Keratinocyte (primary cell): ENCODE data around the gene MTF1. TPM values are rescaled to one million over a fixed set of nuclear protein-coding genes. Genes with fewer than 3 reads are reported as not detected.

Source experiments
- DNase-seq: peaks from one replicate; pipeline ENCODE4 v3.0.0-alpha.2; 2011; ENCODE audit warnings: low read depth, missing footprints, low spot score
- FAIRE-seq: peaks from 2 replicates; lab custom pipeline; 2011; peaks lifted over from hg19 to GRCh38; lab: Jason Lieb, UNC
- H2AFZ ChIP-seq: 2 replicates; pipeline ENCODE4 v1.6.0; 2012; ENCODE audit warnings: low read length, control low read depth, inconsistent platforms; ENCODE audit not compliant: control insufficient read depth
- H3K27ac ChIP-seq: 2 replicates; pipeline ENCODE4 v1.5.1; 2011; ENCODE audit warnings: low read length; ENCODE audit not compliant: control insufficient read depth, insufficient read depth
- H3K27me3 ChIP-seq: 3 replicates; pipeline ENCODE4 v1.6.0; 2011; ENCODE audit warnings: low read length; ENCODE audit not compliant: control insufficient read depth, insufficient read depth; ENCODE audit errors: extremely low read depth
- H3K36me3 ChIP-seq, 2 experiments: 2 replicates in 1 of 2; 3 replicates in 1 of 2; pipeline ENCODE4 v1.5.1; 2011; ENCODE audit warnings: low read length in 2 of 2, mild to moderate bottlenecking in 1 of 2; ENCODE audit not compliant: control insufficient read depth in 2 of 2, insufficient read depth in 2 of 2; ENCODE audit errors: extremely low read depth in 1 of 2
- H3K4me1 ChIP-seq: 3 replicates; pipeline ENCODE4 v1.5.1; 2011; ENCODE audit warnings: low read length; ENCODE audit not compliant: control insufficient read depth, insufficient read depth; ENCODE audit errors: extremely low read depth
- H3K4me2 ChIP-seq: 3 replicates; pipeline ENCODE4 v1.6.0; 2011; ENCODE audit warnings: low read depth, low read length; ENCODE audit not compliant: control insufficient read depth, insufficient read depth; ENCODE audit errors: extremely low read depth
- H3K4me3 ChIP-seq, 3 experiments: fragments of 200-600 bp in 1 of 3; sonication (generic) in 1 of 3; 2 replicates in 2 of 3; 3 replicates in 1 of 3; pipeline ENCODE4 v1.5.1; 2011 to 2016; ENCODE audit warnings: low read length in 3 of 3, mild to moderate bottlenecking in 3 of 3, control low read depth in 2 of 3, inconsistent platforms in 1 of 3, low read depth in 1 of 3, mixed read lengths in 1 of 3, mixed run types in 1 of 3, moderate library complexity in 1 of 3; ENCODE audit not compliant: control insufficient read depth in 2 of 3, insufficient read depth in 2 of 3; ENCODE audit errors: extremely low read depth in 1 of 3
- H3K79me2 ChIP-seq: 2 replicates; pipeline ENCODE4 v1.6.0; 2012; ENCODE audit warnings: low read length; ENCODE audit not compliant: control insufficient read depth, insufficient read depth
- H3K9ac ChIP-seq: 3 replicates; pipeline ENCODE4 v1.6.0; 2011; ENCODE audit warnings: low read length; ENCODE audit not compliant: control insufficient read depth, insufficient read depth; ENCODE audit errors: extremely low read depth
- H3K9me1 ChIP-seq: 3 replicates; pipeline ENCODE4 v1.6.0; 2011; ENCODE audit warnings: low read length; ENCODE audit not compliant: control insufficient read depth, insufficient read depth; ENCODE audit errors: extremely low read depth
- H3K9me3 ChIP-seq: 2 replicates; pipeline ENCODE4 v1.5.1; 2012; ENCODE audit warnings: low read depth, low read length; ENCODE audit not compliant: control insufficient read depth
- H4K20me1 ChIP-seq: 3 replicates; pipeline ENCODE4 v1.6.0; 2011; ENCODE audit warnings: low read length; ENCODE audit not compliant: control insufficient read depth, insufficient read depth; ENCODE audit errors: extremely low read depth
- EZH2 ChIP-seq: IDR thresholded peaks from one replicate; pipeline ENCODE4 v1.6.1; 2012; ENCODE audit warnings: inconsistent platforms, mild to moderate bottlenecking, low read length, moderate library complexity
- dilution Hi-C: fragments of 300-500 bp; cut with MboI; formaldehyde crosslinking; loops from one replicate; pipeline ENCODE4 v1.7.0; 2020; ENCODE audit warnings: low sequenced_read_pairs; ENCODE audit not compliant: extremely low pct_ligation_motif_present
- polyA plus RNA-seq, 5 experiments: library from polyadenylated mRNA; depleted of rRNA in 3 of 5; stranded (reverse) in 3 of 5; stranded (forward) in 1 of 5; unstranded in 1 of 5; fragments of >200 nt; gene quantifications; 1 replicate in 1 of 5; 2 replicates in 3 of 5; 3 replicates in 1 of 5; pipeline versions ENCODE4 v1.2.1 to v1.2.3, GENCODE V29; 2011 to 2012; ENCODE audit warnings: missing spikeins in 2 of 5, low read depth in 1 of 5, low replicate concordance in 1 of 5
- TF ChIP-seq, protein P1 (sequence below), 3 experiments: IDR thresholded peaks in 1 of 3; conservative IDR thresholded peaks in 1 of 3; optimal IDR thresholded peaks in 1 of 3; 2 replicates in 2 of 3; 3 replicates in 1 of 3; pipeline versions ENCODE3 to v1.5.1; 2011; ENCODE audit warnings: low read length in 3 of 3, mild to moderate bottlenecking in 3 of 3, moderate library complexity in 2 of 3, control low read depth in 1 of 3, inconsistent platforms in 1 of 3; ENCODE audit not compliant: insufficient read depth in 2 of 3; ENCODE audit errors: extremely low read depth in 1 of 3

The MTF1 gene
- polyA plus RNA-seq, 1 donor (not counting 4 experiments of a cell fraction or from before 2014, with no cell fraction given) = 13.1 TPM

DNA sequence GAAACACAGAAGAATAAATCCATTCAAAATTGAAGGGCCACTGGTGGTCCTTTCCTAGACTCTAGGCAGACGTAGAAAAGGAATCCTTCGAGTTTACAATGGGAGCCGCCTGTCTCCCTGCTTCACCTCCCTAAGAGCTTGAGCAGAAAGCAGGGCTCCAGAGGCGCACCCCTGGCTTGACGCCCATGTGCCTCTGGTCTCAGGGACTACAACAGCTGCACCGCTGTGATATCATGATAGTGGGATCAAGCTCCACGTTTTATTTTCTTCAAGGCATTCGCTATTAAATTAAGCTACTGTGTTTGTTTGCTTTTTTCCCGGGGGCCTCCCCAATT, 52.2 kb downstream of the MTF1 start:
- Histone ChIP-seq H3K36me3 (peaks cover 40 to 43% of the 10 kb centered on the region in 2 experiments), H3K4me1 (peaks cover 15% of the 10 kb centered on the region), H3K27me3 (no peaks in the 10 kb centered on the region), H3K4me2 (peak overlapping the region; percentile 86), H2AFZ (no peak overlapping the region), H3K27ac (peak overlapping the region; percentile 62), H3K79me2 (peaks cover 42% of the 10 kb centered on the region), H3K9ac (peak overlapping the region; percentile 79), H3K9me3 (no peaks in the 10 kb centered on the region), H4K20me1 (peaks cover 7% of the 10 kb centered on the region), H3K4me3 (peak overlapping the region; percentile 63 to 97 (median 97)), H3K9me1 (no peaks in the 10 kb centered on the region)
- DNase-seq = no peak
- dilution Hi-C loops = no loop called here
- no peak for TF ChIP-seq EZH2
- TF ChIP-seq, protein P1, sequence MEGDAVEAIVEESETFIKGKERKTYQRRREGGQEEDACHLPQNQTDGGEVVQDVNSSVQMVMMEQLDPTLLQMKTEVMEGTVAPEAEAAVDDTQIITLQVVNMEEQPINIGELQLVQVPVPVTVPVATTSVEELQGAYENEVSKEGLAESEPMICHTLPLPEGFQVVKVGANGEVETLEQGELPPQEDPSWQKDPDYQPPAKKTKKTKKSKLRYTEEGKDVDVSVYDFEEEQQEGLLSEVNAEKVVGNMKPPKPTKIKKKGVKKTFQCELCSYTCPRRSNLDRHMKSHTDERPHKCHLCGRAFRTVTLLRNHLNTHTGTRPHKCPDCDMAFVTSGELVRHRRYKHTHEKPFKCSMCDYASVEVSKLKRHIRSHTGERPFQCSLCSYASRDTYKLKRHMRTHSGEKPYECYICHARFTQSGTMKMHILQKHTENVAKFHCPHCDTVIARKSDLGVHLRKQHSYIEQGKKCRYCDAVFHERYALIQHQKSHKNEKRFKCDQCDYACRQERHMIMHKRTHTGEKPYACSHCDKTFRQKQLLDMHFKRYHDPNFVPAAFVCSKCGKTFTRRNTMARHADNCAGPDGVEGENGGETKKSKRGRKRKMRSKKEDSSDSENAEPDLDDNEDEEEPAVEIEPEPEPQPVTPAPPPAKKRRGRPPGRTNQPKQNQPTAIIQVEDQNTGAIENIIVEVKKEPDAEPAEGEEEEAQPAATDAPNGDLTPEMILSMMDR (optimal IDR thresholded peaks at IDR 0.05 in 1 of 3, IDR thresholded peaks at IDR 0.05 in 1 of 3, conservative IDR thresholded peaks at IDR 0.05 in 1 of 3; ENCODE audit: extremely low read depth in 1 of 3, insufficient read depth in 2 of 3, low read length in 3 of 3) = no peak
- FAIRE-seq = no peak

DNA sequence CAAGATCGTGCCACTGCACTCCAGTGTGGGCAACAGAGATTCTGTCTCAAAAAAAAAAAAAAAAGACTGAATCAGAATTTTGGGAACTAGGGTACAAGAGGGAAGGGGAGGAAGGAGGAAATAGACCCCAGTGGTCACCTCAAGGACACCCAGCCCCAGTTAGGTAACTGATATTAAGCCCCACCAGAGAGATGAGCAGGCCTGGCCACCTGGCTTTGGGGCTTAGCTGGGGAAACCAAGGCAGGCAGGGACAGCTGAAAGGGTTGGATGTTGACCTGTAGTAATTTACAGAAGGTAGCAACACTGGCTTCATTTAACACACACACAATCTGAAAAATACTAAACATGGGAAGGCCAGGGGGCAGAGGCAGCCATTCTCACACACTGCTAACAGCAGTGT, 57.0 kb downstream of the MTF1 start:
- TF ChIP-seq, protein P1 (optimal IDR thresholded peaks at IDR 0.05 in 1 of 3, IDR thresholded peaks at IDR 0.05 in 1 of 3, conservative IDR thresholded peaks at IDR 0.05 in 1 of 3; ENCODE audit: extremely low read depth in 1 of 3, insufficient read depth in 2 of 3, low read length in 3 of 3) = no peak
- no peak for TF ChIP-seq EZH2
- Histone ChIP-seq H3K9ac (no peak overlapping the region), H2AFZ (no peak overlapping the region), H3K36me3 (peaks cover 35 to 42% of the 10 kb centered on the region in 2 experiments), H3K9me3 (no peaks in the 10 kb centered on the region), H3K4me2 (no peak overlapping the region), H3K27me3 (no peaks in the 10 kb centered on the region), H4K20me1 (peaks cover 7% of the 10 kb centered on the region), H3K4me1 (peaks cover 8% of the 10 kb centered on the region), H3K9me1 (no peaks in the 10 kb centered on the region), H3K79me2 (peaks cover 29% of the 10 kb centered on the region), H3K4me3 (no peak overlapping the region), H3K27ac (no peak overlapping the region)
- dilution Hi-C loops = no loop called here
- no peak for FAIRE-seq
- DNase-seq = no peak
